ENCODE measurements around the gene LIG1.

LIG1 gene

GRCh38 chr19:48121909-48122371 lies 48.2 kb downstream of the LIG1 start:
- no peak for TF ChIP-seq GATA2 (IDR thresholded peaks at IDR 0.05; ENCODE audit: low read depth, low read length)
- TF ChIP-seq GATA3 (IDR thresholded peaks at IDR 0.05; ENCODE audit: low read depth, low read length), result no peak

GRCh38 chr19:48121066-48121465 lies 49.1 kb downstream of the LIG1 start:
- TF ChIP-seq GATA2 (IDR thresholded peaks at IDR 0.05; ENCODE audit: low read depth, low read length) (no peak), GATA3 (IDR thresholded peaks at IDR 0.05; ENCODE audit: low read depth, low read length) (no peak)

GRCh38 chr19:48120505-48120904 lies 49.6 kb downstream of the LIG1 start:
- TF ChIP-seq GATA2 (IDR thresholded peaks at IDR 0.05; ENCODE audit: low read depth, low read length) (no peak), GATA3 (IDR thresholded peaks at IDR 0.05; ENCODE audit: low read depth, low read length) (no peak)

- TF ChIP-seq GATA2 (IDR thresholded peaks at IDR 0.05; ENCODE audit: low read depth, low read length), result no peak
- TF ChIP-seq GATA3 (IDR thresholded peaks at IDR 0.05; ENCODE audit: low read depth, low read length), result no peak
Observed at GRCh38 chr19:48118131-48118517, 52.0 kb downstream of the LIG1 start.

GRCh38 chr19:48117515-48118130 lies 52.5 kb downstream of the LIG1 start:
- TF ChIP-seq GATA2 (IDR thresholded peaks at IDR 0.05; ENCODE audit: low read depth, low read length) (no peak), GATA3 (IDR thresholded peaks at IDR 0.05; ENCODE audit: low read depth, low read length) (no peak)

GRCh38 chr19:48113190-48113917 lies 56.8 kb downstream of the LIG1 start:
- TF ChIP-seq GATA3 (IDR thresholded peaks at IDR 0.05; ENCODE audit: low read depth, low read length) (no peak), GATA2 (IDR thresholded peaks at IDR 0.05; ENCODE audit: low read depth, low read length) (no peak)

GRCh38 chr19:48111280-48111679 lies 58.9 kb downstream of the LIG1 start:
- TF ChIP-seq GATA2 (IDR thresholded peaks at IDR 0.05; ENCODE audit: low read depth, low read length), result no peak
- TF ChIP-seq GATA3 (IDR thresholded peaks at IDR 0.05; ENCODE audit: low read depth, low read length), result no peak

GRCh38 chr19:48110350-48110966 lies 59.7 kb downstream of the LIG1 start, which contains the start of gene PLA2G4C:
Gene PLA2G4C (minus strand): TSS chr19:48110817. CDS start chr19:48106529, 4,288 bp downstream.
- TF ChIP-seq GATA2 (IDR thresholded peaks at IDR 0.05; ENCODE audit: low read depth, low read length), result no peak

- no peak for TF ChIP-seq GATA3 (IDR thresholded peaks at IDR 0.05; ENCODE audit: low read depth, low read length)
- no peak for TF ChIP-seq GATA2 (IDR thresholded peaks at IDR 0.05; ENCODE audit: low read depth, low read length)
Observed at GRCh38 chr19:48108997-48109782, 61.0 kb downstream of the LIG1 start.

- no peak for TF ChIP-seq GATA2 (IDR thresholded peaks at IDR 0.05; ENCODE audit: low read depth, low read length)
- TF ChIP-seq GATA3 (IDR thresholded peaks at IDR 0.05; ENCODE audit: low read depth, low read length), result no peak
Observed at GRCh38 chr19:48103922-48104321, 66.2 kb downstream of the LIG1 start.

- TF ChIP-seq GATA3 (IDR thresholded peaks at IDR 0.05; ENCODE audit: low read depth, low read length) (no peak), GATA2 (IDR thresholded peaks at IDR 0.05; ENCODE audit: low read depth, low read length) (no peak)
Observed at GRCh38 chr19:48102870-48103751, 67.0 kb downstream of the LIG1 start.

GRCh38 chr19:48095612-48096175 lies 74.5 kb downstream of the LIG1 start:
- no peak for TF ChIP-seq GATA3 (IDR thresholded peaks at IDR 0.05; ENCODE audit: low read depth, low read length)
- TF ChIP-seq GATA2 (IDR thresholded peaks at IDR 0.05; ENCODE audit: low read depth, low read length), result no peak

- no peak for TF ChIP-seq GATA3 (IDR thresholded peaks at IDR 0.05; ENCODE audit: low read depth, low read length)
- TF ChIP-seq GATA2 (IDR thresholded peaks at IDR 0.05; ENCODE audit: low read depth, low read length), result no peak
Observed at GRCh38 chr19:48094855-48095203, 75.3 kb downstream of the LIG1 start.
